Measurements from ENCODE around the gene ZEB2. TPM values are rescaled to one million over a fixed set of nuclear protein-coding genes. Genes with fewer than 3 reads are reported as not detected.

ZEB2 gene
- total RNA-seq, 2 experiments from 2014 or later, result 4.0 to 16.9 TPM

- Histone ChIP-seq H3K9me3 (ENCODE audit: low read length) (no peaks in the 10 kb centered on the region), H2AFZ (ENCODE audit: low read length) (peak overlapping the region; percentile 84; the same call in 1 of the 2 replicates), H4K20me1 (ENCODE audit: insufficient read depth, low read length) (no peaks in the 10 kb centered on the region), H3K36me3 (ENCODE audit: insufficient read depth, low read length) (no peaks in the 10 kb centered on the region), H3K79me2 (ENCODE audit: insufficient read depth, low read depth, low read length) (no peaks in the 10 kb centered on the region), H3K4me3 (ENCODE audit: low read depth, low read length, poor library complexity, severe bottlenecking) (peak overlapping the region; percentile 20), H3K4me2 (ENCODE audit: low read length) (peak overlapping the region; percentile 57), H3K4me1 (ENCODE audit: insufficient read depth, low read length, poor library complexity, severe bottlenecking) (peaks cover 17% of the 10 kb centered on the region), H3K27ac (ENCODE audit: low read depth, low read length, poor library complexity, severe bottlenecking) (no peak overlapping the region), H3K9me2 (ENCODE audit: insufficient read depth, low read length) (no peaks in the 10 kb centered on the region)
- ChIA-PET CTCF (ENCODE audit: unreplicated experiment) (no interaction called here), POLR2A (interaction anchor here (0.6 to 2.4 kb wide), 5 partner anchors 11 to 114 kb away, joined by 3 to 10 read pairs (median 3); no protein-coding TSS in a partner anchor)
- intact Hi-C loops (cut with micrococcal nuclease; ENCODE audit: unreplicated experiment), result no loop called here
- no peak for TF ChIP-seq CTCF (conservative IDR thresholded peaks at IDR 0.05; ENCODE audit: low read length)
- no peak for TF ChIP-seq EZH2phosphoT487 (IDR thresholded peaks at IDR 0.05; ENCODE audit: borderline replicate concordance, low read depth, low read length)
- no TSS peak for BruUV-seq (replicated peaks)
- no peak for DNase-seq (ENCODE audit: low spot score)
Observed at GRCh38 chr2:144448389-144449027, 71.4 kb downstream of the ZEB2 start.

- Histone ChIP-seq H2AFZ (ENCODE audit: low read length) (no peak overlapping the region; the same call in 1 of the 2 replicates), H3K4me2 (ENCODE audit: low read length) (no peak overlapping the region), H3K27ac (ENCODE audit: low read depth, low read length, poor library complexity, severe bottlenecking) (no peak overlapping the region), H3K79me2 (ENCODE audit: insufficient read depth, low read depth, low read length) (no peaks in the 10 kb centered on the region), H3K4me3 (ENCODE audit: low read depth, low read length, poor library complexity, severe bottlenecking) (no peak overlapping the region), H3K4me1 (ENCODE audit: insufficient read depth, low read length, poor library complexity, severe bottlenecking) (peaks cover 16% of the 10 kb centered on the region), H4K20me1 (ENCODE audit: insufficient read depth, low read length) (no peaks in the 10 kb centered on the region), H3K9me2 (ENCODE audit: insufficient read depth, low read length) (no peaks in the 10 kb centered on the region), H3K9me3 (ENCODE audit: low read length) (no peaks in the 10 kb centered on the region), H3K36me3 (ENCODE audit: insufficient read depth, low read length) (no peaks in the 10 kb centered on the region)
- DNase-seq (ENCODE audit: low spot score), result no peak
- POLR2A ChIA-PET, result interaction anchor here (0.6 to 1.3 kb wide), 2 partner anchors 10 to 44 kb away, joined by 3 to 4 read pairs; no protein-coding TSS in a partner anchor
- CTCF ChIA-PET (ENCODE audit: unreplicated experiment), result no interaction called here
- TF ChIP-seq EZH2phosphoT487 (IDR thresholded peaks at IDR 0.05; ENCODE audit: borderline replicate concordance, low read depth, low read length) (no peak), CTCF (conservative IDR thresholded peaks at IDR 0.05; ENCODE audit: low read length) (no peak)
- intact Hi-C loops (cut with micrococcal nuclease; ENCODE audit: unreplicated experiment), result no loop called here
- no TSS peak for BruUV-seq (replicated peaks)
Observed at GRCh38 chr2:144447535-144447934, 72.4 kb downstream of the ZEB2 start.

GRCh38 chr2:144446136-144446535 is 73.8 kb downstream of the ZEB2 start:
- TF ChIP-seq EZH2phosphoT487 (IDR thresholded peaks at IDR 0.05; ENCODE audit: borderline replicate concordance, low read depth, low read length) (no peak), CTCF (conservative IDR thresholded peaks at IDR 0.05; ENCODE audit: low read length) (no peak)
- H3K79me2 ChIP-seq (ENCODE audit: insufficient read depth, low read depth, low read length), result no peaks in the 10 kb centered on the region
- no peaks in the 10 kb centered on the region for H4K20me1 ChIP-seq (ENCODE audit: insufficient read depth, low read length)
- ChIA-PET POLR2A (no interaction called here), CTCF (ENCODE audit: unreplicated experiment) (no interaction called here)
- H3K36me3 ChIP-seq (ENCODE audit: insufficient read depth, low read length), result no peaks in the 10 kb centered on the region
- no peak for DNase-seq (ENCODE audit: low spot score)
- H3K9me3 ChIP-seq (ENCODE audit: low read length), result no peaks in the 10 kb centered on the region
- no peak overlapping the region for H2AFZ ChIP-seq (ENCODE audit: low read length)
- no peak overlapping the region for H3K4me3 ChIP-seq (ENCODE audit: low read depth, low read length, poor library complexity, severe bottlenecking)
- H3K9me2 ChIP-seq (ENCODE audit: insufficient read depth, low read length), result no peaks in the 10 kb centered on the region
- H3K4me1 ChIP-seq (ENCODE audit: insufficient read depth, low read length, poor library complexity, severe bottlenecking), result peaks cover 11% of the 10 kb centered on the region
- no TSS peak for BruUV-seq (replicated peaks)
- intact Hi-C loops (cut with micrococcal nuclease; ENCODE audit: unreplicated experiment), result no loop called here
- no peak overlapping the region for H3K4me2 ChIP-seq (ENCODE audit: low read length)
- no peak overlapping the region for H3K27ac ChIP-seq (ENCODE audit: low read depth, low read length, poor library complexity, severe bottlenecking)

Measured in OCI-LY7 (cell line).